Stomach (tissue), 4 donors: ENCODE data around the gene THAP3.

ENCODE experiments used
- POLR2A ChIP-seq, 4 donors: fragments of 450-650 bp; IDR thresholded peaks; one replicate each; pipeline ENCODE4 v1.6.1; 2016; ENCODE audit warnings: antibody characterized with exemption in 4 of 4, control low read depth in 2 of 4, mild to moderate bottlenecking in 1 of 4, moderate library complexity in 1 of 4
- POLR2AphosphoS5 ChIP-seq, 3 donors: sonication (generic); formaldehyde crosslinking; IDR thresholded peaks; one replicate each; pipeline ENCODE4 v1.6.1; 2016; ENCODE audit warnings: antibody characterized with exemption in 3 of 3
- TF ChIP-seq, protein P1 (sequence below), 7 experiments: fragments of 450-650 bp in 4 of 7; fragments of 200-600 bp in 3 of 7; sonication (generic) in 3 of 7; IDR thresholded peaks; one replicate each; pipeline ENCODE4 v1.5.1; 2016 to 2019; ENCODE audit warnings: antibody characterized with exemption in 7 of 7, control low read depth in 2 of 7, mild to moderate bottlenecking in 1 of 7

DNA sequence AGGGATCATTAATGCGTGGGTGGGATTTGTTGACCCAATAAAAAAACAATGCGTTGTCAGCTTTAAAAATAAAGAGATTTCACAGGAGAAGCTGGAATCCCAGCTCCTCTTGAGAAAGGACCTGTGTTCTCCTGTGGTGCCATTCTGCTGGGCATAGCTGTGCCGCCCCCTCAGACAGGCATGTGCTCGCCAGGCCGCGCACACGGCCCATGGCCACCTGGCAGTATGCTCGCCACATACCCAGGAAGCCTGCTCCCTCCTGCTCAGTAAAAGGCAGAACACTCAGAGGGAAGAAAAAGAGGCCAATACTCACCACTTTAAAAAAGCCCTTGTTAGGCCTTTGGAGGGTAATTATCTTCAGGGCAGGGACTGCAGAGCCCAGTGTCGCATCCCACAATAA, 13.1 kb downstream of the THAP3 start:
- no peak for TF ChIP-seq POLR2A (IDR thresholded peaks at IDR 0.05)
- TF ChIP-seq, protein P1, sequence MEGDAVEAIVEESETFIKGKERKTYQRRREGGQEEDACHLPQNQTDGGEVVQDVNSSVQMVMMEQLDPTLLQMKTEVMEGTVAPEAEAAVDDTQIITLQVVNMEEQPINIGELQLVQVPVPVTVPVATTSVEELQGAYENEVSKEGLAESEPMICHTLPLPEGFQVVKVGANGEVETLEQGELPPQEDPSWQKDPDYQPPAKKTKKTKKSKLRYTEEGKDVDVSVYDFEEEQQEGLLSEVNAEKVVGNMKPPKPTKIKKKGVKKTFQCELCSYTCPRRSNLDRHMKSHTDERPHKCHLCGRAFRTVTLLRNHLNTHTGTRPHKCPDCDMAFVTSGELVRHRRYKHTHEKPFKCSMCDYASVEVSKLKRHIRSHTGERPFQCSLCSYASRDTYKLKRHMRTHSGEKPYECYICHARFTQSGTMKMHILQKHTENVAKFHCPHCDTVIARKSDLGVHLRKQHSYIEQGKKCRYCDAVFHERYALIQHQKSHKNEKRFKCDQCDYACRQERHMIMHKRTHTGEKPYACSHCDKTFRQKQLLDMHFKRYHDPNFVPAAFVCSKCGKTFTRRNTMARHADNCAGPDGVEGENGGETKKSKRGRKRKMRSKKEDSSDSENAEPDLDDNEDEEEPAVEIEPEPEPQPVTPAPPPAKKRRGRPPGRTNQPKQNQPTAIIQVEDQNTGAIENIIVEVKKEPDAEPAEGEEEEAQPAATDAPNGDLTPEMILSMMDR (IDR thresholded peaks at IDR 0.05) = no peak
- TF ChIP-seq POLR2AphosphoS5 (IDR thresholded peaks at IDR 0.05) = no peak
